GM19023 (cell line): ENCODE measurements around the gene CSNK1G1.
A peak's percentile ranks its signal among the peaks of the same experiment; 100 is the strongest.

Source experiments
- ATAC-seq: cut with Tn5 transposase; IDR thresholded peaks from one replicate; pipeline ENCODE4 v1.9.1; 2021; ENCODE audit warnings: mild to moderate bottlenecking, moderate library complexity; ENCODE audit not compliant: unreplicated experiment

The CSNK1G1 gene

DNA sequence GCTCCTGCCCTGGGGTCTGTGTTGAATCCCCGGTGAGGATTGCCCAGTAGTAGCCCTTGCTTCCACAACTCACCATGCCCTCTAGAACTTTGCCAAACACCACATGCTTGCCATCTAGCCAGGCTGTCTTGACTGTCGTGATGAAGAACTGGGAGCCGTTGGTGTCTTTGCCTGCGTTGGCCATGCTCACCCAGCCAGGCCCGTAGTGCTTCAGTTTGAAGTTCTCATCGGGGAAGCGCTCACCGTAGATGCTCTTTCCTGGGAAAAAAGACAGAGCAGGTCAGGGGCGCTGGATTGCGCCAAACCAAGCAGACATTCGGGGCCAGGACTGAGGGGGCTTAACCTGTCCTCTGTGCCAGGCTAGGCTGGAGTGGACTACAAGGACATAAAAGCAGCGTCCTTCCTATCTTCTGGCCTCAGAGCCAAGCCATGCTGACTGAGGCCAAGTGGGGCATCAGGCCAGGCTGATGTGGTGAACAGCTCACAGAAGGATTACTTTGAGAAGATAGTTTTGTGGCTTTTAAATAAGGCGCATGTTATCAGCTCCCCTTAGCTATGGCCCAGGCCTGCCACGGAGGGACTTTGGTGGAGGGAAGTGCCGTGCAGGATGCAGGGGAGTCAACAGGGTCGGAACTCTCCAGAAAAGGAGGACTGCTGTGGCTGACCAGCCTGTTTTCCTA is 199.2 kb downstream of the CSNK1G1 start:
- no peak for ATAC-seq

- no peak for ATAC-seq
Observed at GRCh38 chr15:64155802-64156651, 199.9 kb downstream of the CSNK1G1 start.

- ATAC-seq: peak; percentile 59
Observed at GRCh38 chr15:64153480-64154367, 202.2 kb downstream of the CSNK1G1 start.

DNA sequence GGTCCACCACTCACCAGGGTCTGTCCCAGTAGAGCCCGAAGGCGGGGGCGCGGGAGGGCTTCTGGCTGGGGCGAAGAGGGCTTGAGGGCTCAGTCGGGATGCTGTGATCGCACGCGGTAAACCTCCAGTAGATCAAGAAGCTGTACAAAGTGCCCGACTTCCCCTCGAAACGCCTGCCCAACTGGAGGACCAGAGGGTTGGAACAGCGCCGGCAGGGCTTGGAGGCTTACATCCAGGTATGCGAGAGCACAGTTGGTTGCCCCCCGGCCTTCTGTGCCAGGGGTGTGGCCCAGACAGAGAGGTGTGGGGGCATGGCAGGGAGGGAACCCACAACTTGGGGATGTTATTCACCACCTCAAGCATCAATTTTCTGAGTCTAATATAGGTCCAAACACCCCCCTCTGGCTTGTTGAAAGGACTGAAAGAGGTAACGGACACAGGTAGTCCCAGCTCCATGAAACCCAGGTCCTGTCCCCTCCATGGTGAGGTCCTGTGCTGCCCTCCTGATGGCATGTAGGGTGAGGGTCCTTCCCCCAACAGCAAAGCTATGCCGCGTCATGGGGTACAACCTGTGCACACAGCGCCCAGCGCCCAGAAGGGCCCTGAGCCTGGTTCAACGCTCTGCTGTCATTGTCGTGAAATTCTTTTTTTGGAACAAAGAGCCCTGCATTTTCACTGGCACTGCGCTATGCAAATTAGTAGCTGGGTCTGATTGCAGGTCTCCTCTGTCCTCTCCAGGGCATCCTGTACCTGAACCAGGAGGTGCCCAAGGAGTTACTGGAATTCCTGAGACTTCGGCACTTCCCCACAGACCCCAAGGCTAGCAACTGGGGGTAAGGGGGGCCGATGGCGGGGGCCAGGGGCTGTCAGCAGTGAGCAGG is 203.2 kb downstream of the CSNK1G1 start:
- peak; percentile 16 for ATAC-seq

DNA sequence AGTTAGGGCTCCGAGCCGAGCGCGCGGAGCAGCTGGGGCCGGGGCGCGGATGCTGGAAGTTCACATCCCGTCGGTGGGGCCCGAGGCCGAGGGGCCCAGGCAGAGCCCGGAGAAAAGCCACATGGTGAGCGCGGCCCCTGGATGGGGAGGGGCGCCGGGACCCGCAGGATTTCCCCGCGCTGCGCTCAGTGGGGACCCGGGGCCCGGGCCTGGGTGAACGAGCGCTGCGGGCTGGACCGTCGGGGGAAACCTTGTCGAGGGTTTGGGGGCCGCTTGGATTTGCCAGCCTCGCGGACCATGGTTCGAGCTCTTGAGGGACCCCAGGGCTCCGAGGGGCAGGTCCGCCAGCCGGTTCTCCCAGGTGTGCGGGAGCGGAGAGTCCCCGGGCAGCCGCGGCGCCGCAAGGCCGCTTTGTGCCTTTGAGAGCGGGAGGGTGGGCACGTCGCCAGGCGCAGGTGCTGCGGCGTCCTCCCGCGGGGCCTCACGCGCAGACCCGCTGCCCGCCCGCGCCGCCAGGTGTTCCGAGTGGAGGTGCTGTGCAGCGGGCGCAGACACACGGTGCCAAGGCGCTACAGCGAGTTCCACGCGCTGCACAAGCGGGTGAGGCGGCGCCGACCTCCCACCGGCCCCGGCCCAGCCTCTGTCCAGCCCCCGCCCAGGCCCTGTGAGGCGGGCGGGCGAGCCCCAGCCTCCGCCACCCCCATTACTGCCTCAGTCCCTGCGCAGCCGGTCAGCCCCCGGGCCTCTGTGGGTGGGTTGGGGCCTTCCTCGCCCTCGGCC is 204.1 kb downstream of the CSNK1G1 start, which contains the start of gene SNX22:
TSS of gene SNX22 (plus strand) at position 5 of the 780 bp plus-strand sequence. CDS start at position 50, 45 bp downstream.
- ATAC-seq: peak; percentile 16

GRCh38 chr15:64149893-64150578 is 205.9 kb downstream of the CSNK1G1 start:
- ATAC-seq: no peak

DNA sequence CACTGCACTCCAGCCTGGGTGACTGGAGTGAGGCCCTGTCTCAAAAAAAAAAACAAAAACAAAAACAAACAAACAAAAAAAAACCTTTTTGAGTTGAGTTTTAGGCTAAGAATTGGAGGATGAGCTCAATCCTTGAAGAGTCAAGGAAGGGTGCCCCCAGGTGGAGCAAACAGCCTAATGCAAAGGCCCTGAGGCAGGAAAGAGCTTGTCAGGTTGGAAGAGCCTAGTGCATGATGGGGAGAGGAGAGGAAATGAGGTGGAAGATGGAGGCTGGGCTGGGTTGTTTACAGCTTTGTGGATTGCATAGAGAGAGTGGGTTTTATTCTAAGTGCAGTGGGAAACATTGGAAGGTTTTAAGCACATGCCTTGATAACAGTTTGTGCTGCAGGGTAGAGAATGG is 206.5 kb downstream of the CSNK1G1 start:
- ATAC-seq: no peak

DNA sequence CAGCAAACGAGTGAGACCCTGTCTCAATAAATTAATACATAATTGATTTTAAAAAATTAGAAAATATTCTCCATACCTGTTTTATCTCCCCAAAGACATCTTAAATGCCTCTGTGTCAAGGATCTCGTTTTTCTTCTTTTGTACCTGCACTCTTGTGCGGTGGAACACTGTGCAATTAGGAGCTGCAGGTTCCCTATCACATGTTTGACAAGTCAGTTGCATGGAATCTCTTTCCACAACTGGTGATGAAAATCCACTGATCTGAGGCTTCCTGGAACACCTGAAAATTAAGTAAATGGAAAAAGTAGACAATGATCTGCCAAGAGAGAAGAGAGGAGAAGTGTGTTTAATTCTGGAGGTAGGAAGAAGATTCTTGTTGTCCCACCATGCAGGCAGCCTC is 207.4 kb downstream of the CSNK1G1 start:
- ATAC-seq: no peak

GRCh38 chr15:64148168-64148567 is 207.8 kb downstream of the CSNK1G1 start:
- no peak for ATAC-seq

DNA sequence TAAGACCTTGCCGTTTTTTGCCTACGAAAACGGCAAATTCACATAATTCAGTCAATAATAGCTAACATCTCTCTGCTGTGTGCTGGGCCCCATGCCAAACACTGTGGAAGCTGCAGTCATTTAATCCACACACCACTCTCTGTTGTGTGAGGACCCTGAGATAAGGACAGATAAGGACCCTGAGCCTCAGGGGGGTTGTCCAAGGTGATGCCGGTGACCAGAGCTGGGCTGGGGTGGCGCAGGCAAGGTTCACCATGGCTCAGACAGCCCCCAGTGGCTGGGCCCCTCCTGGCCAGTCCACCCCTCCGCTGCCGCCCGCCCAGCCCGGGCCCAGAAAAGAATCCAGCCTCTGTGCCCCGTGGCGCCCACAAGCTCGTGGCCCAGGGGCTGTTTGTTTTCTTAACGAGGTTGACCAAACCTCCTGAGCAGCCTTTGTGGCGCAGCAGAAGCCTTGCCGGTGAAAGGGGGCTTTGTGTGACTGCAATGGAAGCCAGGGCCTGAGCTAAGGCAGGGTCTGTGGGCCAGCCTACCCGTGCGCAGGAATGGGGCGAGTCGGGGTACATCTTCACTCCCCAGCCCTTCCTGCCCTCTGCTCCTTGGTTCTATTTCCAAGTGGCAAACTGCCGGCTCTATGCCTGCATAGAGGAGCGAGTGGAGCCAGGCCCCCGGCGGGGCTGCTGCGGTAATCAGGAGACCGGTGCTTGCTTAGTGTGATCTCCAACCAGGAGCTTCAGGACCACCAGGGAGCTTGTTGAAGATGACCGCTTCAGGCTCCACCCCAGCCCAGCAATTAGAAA is 208.9 kb downstream of the CSNK1G1 start:
- no peak for ATAC-seq

GRCh38 chr15:64146520-64146884 is 209.5 kb downstream of the CSNK1G1 start:
- no peak for ATAC-seq

GRCh38 chr15:64146041-64146440 is 209.9 kb downstream of the CSNK1G1 start:
- no peak for ATAC-seq

DNA sequence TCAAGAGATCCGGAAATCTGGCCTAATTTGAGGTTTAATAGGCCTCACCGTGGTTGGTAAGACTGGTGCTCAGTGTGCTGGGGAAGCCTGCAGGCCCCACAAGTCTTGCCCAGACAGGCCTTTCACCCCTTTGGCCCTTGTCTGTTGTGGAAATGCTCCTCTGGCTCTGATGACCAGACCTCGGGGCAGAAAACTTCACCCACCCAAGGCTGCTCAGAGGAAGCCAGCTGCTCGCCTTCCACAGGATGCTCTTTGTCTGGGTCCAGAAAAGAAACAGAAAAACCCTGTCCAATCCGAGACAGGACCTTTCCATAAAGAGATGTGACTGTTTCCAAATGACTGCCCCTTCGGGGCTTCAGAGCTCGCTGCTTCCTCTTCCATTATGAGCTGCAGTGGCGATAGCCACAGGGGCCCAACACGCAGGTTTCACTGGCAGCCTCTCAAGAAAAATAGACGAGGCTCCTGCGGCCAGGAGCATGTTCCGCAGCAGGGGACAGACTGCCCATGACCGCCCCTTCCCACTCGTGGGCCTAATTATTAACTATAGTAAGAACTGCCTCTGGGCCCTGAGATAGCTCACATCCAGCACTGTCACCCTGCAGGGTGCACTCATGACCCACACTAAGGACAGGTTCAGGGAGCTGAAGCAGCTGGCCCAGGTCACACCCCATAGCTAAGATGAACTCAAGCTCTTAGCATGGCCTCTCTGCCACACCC is 211.2 kb downstream of the CSNK1G1 start:
- ATAC-seq: peak; percentile 66

- no peak for ATAC-seq
Observed at GRCh38 chr15:64144192-64144564, 211.8 kb downstream of the CSNK1G1 start.

DNA sequence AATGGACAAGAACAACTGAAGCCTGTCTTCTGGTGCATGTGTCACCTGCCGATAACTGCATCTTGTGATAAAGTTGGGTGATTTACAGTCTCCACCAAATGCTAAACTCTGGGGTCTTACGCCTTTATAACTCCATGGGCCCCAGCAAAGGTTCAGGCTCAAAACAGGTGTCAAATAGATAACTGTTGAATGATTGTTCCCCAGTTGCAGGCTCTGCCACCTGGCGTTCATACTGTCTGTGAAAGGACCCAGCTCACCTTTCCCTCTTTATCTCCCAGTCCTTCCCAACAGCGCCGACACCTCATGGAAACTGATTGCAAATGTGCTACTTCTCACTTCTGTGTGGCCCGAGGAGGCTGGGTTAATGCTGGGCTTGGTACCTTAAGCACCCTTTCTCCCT is 212.7 kb downstream of the CSNK1G1 start:
- ATAC-seq: no peak

GRCh38 chr15:64141798-64142512 is 214.0 kb downstream of the CSNK1G1 start:
- no peak for ATAC-seq
